GM18502 (cell line): ENCODE results near the gene NBPF14.
"Not testable (repeated sequence)": the region's sequence is repeated elsewhere in the genome, so short reads cannot be mapped to it uniquely, and the experiment has no call there.

Source experiments
- ATAC-seq: cut with Tn5 transposase; IDR thresholded peaks from one replicate; pipeline ENCODE4 v1.9.1; 2021; ENCODE audit warnings: mild to moderate bottlenecking; ENCODE audit not compliant: unreplicated experiment, poor library complexity

The NBPF14 gene

GRCh38 chr1:148595911-148596310, at the start of gene NBPF14:
Gene NBPF14 (minus strand): TSS chr1:148596011. CDS start chr1:148595717, 294 bp downstream.
- ATAC-seq, result not testable (repeated sequence)

DNA sequence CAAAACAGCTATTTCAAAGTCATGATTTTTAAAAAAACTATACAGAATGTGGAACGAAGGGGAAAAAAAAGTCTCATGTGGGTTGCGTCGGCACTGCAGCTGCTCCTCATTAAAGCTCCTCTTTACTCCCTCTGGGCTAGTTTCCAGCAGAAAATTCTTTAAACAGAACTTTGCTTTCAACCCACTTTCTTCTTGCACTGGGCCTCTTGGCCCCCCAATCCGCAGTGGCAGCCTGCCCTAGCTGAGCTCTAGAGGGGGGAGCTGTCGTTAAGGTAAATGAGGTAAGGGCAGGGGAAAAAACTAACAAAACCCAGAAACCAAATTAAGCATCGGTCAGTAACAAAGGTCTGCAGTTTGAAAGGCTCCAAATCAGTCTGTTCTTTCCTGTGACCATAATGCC, 29.6 kb upstream of the NBPF14 start:
- not testable (repeated sequence) for ATAC-seq

DNA sequence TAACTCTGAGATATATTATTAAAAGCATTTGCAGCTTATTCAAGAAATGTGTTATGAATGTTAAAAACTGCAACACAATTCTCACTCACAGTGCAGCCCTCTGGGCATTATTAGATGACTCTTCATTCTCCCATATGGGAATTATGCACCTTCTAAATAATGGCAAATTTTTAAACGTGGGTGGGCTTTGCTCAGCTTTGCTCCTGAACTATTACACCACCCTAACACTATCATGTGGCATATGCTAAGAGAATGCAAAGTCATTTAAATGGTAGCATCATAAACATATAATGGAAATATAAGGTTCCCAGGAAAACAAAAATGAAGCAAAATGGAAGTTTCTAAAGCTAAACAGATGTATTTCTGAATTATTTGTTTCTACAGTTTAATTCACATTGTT, 22.4 kb upstream of the NBPF14 start:
- not testable (repeated sequence) for ATAC-seq

GRCh38 chr1:148605266-148605665, 9.5 kb upstream of the NBPF14 start:
- not testable (repeated sequence) for ATAC-seq

- not testable (repeated sequence) for ATAC-seq
Measured at GRCh38 chr1:148595360-148595759, 451 bp downstream of the NBPF14 start.

- not testable (repeated sequence) for ATAC-seq
Measured at GRCh38 chr1:148591098-148591497, 4.7 kb downstream of the NBPF14 start.

DNA sequence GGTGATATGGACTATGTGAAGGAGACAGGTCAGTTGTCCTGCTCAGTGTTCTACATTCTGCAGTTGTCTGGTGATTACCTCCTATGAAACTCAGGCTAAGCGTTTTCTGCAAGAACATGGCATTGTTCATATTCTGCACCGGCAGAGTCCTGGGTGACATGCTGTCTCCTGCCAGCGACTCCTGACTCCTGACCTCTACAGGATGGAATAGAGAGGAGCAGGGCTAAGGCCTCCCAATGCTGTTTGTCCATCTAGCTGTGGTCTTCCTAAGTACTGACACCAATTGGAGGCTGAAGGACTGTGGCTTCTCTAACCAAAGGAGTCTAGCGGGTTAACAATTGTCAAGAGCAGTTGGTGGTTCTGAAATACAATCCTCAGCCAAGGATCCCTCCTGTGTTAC, 63.7 kb downstream of the NBPF14 start:
- ATAC-seq, result not testable (repeated sequence)

- not testable (repeated sequence) for ATAC-seq
Measured at GRCh38 chr1:148529101-148529567, 66.7 kb downstream of the NBPF14 start.

GRCh38 chr1:148528591-148528990, 67.2 kb downstream of the NBPF14 start:
- not testable (repeated sequence) for ATAC-seq

DNA sequence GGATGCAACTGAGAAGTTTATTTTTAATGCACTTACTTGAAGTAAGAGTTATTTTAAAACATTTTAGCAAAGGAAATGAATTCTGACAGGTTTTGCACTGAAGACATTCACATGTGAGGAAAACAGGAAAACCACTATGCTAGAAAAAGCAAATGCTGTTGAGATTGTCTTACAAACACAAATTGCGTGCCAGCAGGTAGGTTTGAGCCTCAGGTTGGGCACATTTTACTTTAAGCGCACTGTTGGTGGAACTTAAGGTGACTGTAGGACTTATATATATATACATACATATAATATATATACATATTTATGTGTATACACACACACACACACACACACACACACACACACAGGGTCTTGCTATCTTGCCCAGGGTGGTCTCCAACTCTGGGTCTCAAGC, 69.2 kb downstream of the NBPF14 start:
- not testable (repeated sequence) for ATAC-seq

GRCh38 chr1:148523205-148524144, 72.3 kb downstream of the NBPF14 start:
- ATAC-seq, result peak; percentile 23

GRCh38 chr1:148522561-148523204, 73.1 kb downstream of the NBPF14 start:
- peak; percentile 83 for ATAC-seq

GRCh38 chr1:148522072-148522471, 73.7 kb downstream of the NBPF14 start:
- peak; percentile 45 for ATAC-seq

- ATAC-seq, result not testable (repeated sequence)
Measured at GRCh38 chr1:148514310-148514709, 81.5 kb downstream of the NBPF14 start.

DNA sequence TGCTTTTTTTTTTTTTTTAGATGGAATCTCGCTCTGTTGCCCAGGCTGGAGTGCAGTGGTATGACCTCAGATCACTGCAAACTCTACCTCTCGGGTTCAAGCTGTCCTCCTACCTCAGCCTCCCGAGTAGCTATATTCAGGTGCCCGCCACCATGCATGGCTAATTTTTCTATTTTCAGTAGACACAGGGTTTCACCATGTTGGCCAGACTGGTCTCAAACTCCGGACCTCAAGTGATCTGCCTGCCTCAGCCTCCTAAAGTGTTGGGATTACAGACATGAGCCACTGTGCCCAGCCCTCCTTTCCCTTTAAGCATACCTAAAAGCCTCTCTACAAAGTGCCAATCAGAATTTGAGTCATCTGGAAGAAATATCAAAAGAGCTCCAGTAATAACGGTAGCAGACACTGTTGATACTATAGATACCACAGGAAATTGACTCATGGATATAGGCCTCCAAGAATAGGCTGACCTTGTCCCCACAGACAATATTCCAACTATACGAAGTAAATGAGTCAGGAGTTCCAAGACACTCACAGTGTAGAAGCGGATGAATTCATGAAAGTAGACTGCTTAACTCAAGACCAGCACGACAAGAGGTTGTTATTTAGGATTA, 83.1 kb downstream of the NBPF14 start:
- ATAC-seq, result not testable (repeated sequence)

DNA sequence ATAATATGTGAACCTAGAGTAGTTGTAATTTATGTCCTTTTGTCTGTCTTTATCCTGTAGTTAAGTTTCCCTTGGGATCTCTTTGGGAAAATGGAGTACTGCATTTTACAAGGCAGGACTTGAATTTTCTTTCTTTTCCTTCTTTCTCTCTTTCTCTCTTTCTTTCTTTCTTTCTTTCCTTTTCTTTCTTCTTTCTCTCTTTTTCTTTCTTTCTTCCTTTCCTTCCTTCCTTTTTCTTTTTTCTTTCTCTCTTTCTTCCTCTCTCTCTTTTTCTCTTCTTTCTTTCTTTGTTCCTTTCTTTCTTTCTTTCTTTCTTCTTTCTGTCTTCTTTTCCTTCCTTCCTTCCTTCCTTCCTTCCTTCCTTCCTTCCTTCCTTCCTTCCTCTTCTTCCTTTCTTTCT, 101.9 kb downstream of the NBPF14 start:
- ATAC-seq, result not testable (repeated sequence)

DNA sequence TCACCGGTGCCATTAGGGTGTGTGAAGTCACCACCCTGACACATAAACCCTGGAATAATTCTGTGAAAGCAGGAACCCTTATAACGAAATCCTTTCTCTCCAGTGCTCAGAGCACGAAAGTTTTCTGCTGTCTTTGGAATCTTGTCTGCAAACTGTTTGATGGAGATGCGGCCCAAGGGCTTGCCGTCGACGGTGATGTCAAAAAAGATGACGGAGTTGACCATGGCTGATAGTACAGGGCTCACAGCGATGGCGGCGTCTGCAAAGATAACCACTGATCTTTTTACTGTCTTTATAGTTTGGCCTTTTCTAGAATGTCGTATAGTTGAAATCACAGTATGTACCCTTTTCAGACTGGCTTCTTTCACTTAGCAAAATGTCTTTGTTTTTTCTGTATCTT, 112.8 kb downstream of the NBPF14 start, which contains the start of gene PPIAL4G:
PPIAL4G (minus strand) TSS at position 274 of the 400 bp plus-strand sequence; CDS start at position 224, 50 bp downstream.
- not testable (repeated sequence) for ATAC-seq
